Neutrophil (primary cell): ENCODE measurements around the gene ANKRD26.

Experiments
- H3K27ac ChIP-seq: fragments of 200-600 bp; sonication (generic); 2 replicates; pipeline ENCODE4 v1.5.1; 2016; ENCODE audit warnings: mild to moderate bottlenecking, moderate library complexity
- H3K27me3 ChIP-seq: fragments of 200-600 bp; sonication (generic); 2 replicates; pipeline ENCODE4 v1.6.0; 2016; ENCODE audit warnings: mild to moderate bottlenecking
- H3K36me3 ChIP-seq: fragments of 200-600 bp; sonication (generic); 2 replicates; pipeline ENCODE4 v1.5.1; 2017
- H3K4me1 ChIP-seq, 2 experiments: fragments of 200-600 bp in 1 of 2; sonication (generic) in 1 of 2; 1 replicate in 1 of 2; 2 replicates in 1 of 2; pipeline versions ENCODE4 v1.5.1 to v1.6.1; 2013 to 2016; ENCODE audit warnings: low read depth in 1 of 2, low read length in 1 of 2, mild to moderate bottlenecking in 1 of 2, moderate library complexity in 1 of 2; ENCODE audit not compliant: control insufficient read depth in 1 of 2, insufficient read depth in 1 of 2
- H3K4me3 ChIP-seq, 2 experiments: fragments of 200-600 bp in 1 of 2; sonication (generic) in 1 of 2; 1 replicate in 1 of 2; 2 replicates in 1 of 2; pipeline ENCODE4 v1.5.1; 2013 to 2016; ENCODE audit warnings: low read depth in 1 of 2, low read length in 1 of 2, mild to moderate bottlenecking in 1 of 2, moderate library complexity in 1 of 2
- H3K9me3 ChIP-seq: fragments of 200-600 bp; sonication (generic); 2 replicates; pipeline ENCODE4 v1.5.1; 2016
- CTCF ChIP-seq: fragments of 200-600 bp; sonication (generic); IDR thresholded peaks from 2 replicates; pipeline ENCODE4 v1.5.1; 2016; ENCODE audit warnings: antibody characterized with exemption

The ANKRD26 gene

GRCh38 chr10:27134371-27134770, 34.1 kb upstream of the ANKRD26 start:
- Histone ChIP-seq H3K36me3 (peaks cover 88% of the 10 kb centered on the region), H3K9me3 (no peaks in the 10 kb centered on the region), H3K27me3 (no peaks in the 10 kb centered on the region), H3K4me3 (no peak overlapping the region), H3K4me1 (no peaks in the 10 kb centered on the region), H3K27ac (peak overlapping the region; percentile 62)
- TF ChIP-seq CTCF = no peak

GRCh38 chr10:27108165-27108564, 7.9 kb upstream of the ANKRD26 start:
- no peaks in the 10 kb centered on the region for H3K4me1 ChIP-seq
- no peaks in the 10 kb centered on the region for H3K9me3 ChIP-seq
- TF ChIP-seq CTCF = no peak

GRCh38 chr10:27104919-27105318, 4.6 kb upstream of the ANKRD26 start:
- H3K36me3 ChIP-seq = peaks cover 8% of the 10 kb centered on the region
- no peak overlapping the region for H3K27ac ChIP-seq
- H3K4me3 ChIP-seq = no peak overlapping the region
- TF ChIP-seq CTCF = no peak
- peaks cover 7 to 8% of the 10 kb centered on the region in 2 experiments for H3K4me1 ChIP-seq
- no peaks in the 10 kb centered on the region for H3K27me3 ChIP-seq
- no peaks in the 10 kb centered on the region for H3K9me3 ChIP-seq

More at GRCh38 chr10:27108165-27108564, 7.9 kb upstream of the ANKRD26 start:
- Histone ChIP-seq H3K27me3 (no peaks in the 10 kb centered on the region), H3K27ac (no peak overlapping the region), H3K4me3 (no peak overlapping the region), H3K36me3 (peaks cover 40% of the 10 kb centered on the region)

GRCh38 chr10:27100813-27101347, 586 bp upstream of the ANKRD26 start:
- Histone ChIP-seq H3K27ac (peak overlapping the region; percentile 72), H3K36me3 (no peaks in the 10 kb centered on the region), H3K4me1 (peaks cover 12 to 13% of the 10 kb centered on the region in 2 experiments), H3K27me3 (no peaks in the 10 kb centered on the region), H3K4me3 (peak overlapping the region; percentile 64 to 88), H3K9me3 (no peaks in the 10 kb centered on the region)
- no peak for TF ChIP-seq CTCF

GRCh38 chr10:27099448-27099847, 846 bp downstream of the ANKRD26 start:
- Histone ChIP-seq H3K27ac (peak overlapping the region; percentile 72), H3K36me3 (no peaks in the 10 kb centered on the region), H3K4me3 (peak overlapping the region; percentile 64 to 88), H3K4me1 (peaks cover 12 to 13% of the 10 kb centered on the region in 2 experiments), H3K9me3 (no peaks in the 10 kb centered on the region), H3K27me3 (no peaks in the 10 kb centered on the region)
- TF ChIP-seq CTCF = no peak
